HG03064 (cell line): Measurements from ENCODE around the gene ADAMTS12.
"Not testable (repeated sequence)": the region's sequence is repeated elsewhere in the genome, so short reads cannot be mapped to it uniquely, and the experiment has no call there.

Experiments
- ATAC-seq: cut with Tn5 transposase; IDR thresholded peaks from one replicate; pipeline ENCODE4 v1.9.1; 2021; ENCODE audit warnings: low read depth; ENCODE audit not compliant: unreplicated experiment

The ADAMTS12 gene

DNA sequence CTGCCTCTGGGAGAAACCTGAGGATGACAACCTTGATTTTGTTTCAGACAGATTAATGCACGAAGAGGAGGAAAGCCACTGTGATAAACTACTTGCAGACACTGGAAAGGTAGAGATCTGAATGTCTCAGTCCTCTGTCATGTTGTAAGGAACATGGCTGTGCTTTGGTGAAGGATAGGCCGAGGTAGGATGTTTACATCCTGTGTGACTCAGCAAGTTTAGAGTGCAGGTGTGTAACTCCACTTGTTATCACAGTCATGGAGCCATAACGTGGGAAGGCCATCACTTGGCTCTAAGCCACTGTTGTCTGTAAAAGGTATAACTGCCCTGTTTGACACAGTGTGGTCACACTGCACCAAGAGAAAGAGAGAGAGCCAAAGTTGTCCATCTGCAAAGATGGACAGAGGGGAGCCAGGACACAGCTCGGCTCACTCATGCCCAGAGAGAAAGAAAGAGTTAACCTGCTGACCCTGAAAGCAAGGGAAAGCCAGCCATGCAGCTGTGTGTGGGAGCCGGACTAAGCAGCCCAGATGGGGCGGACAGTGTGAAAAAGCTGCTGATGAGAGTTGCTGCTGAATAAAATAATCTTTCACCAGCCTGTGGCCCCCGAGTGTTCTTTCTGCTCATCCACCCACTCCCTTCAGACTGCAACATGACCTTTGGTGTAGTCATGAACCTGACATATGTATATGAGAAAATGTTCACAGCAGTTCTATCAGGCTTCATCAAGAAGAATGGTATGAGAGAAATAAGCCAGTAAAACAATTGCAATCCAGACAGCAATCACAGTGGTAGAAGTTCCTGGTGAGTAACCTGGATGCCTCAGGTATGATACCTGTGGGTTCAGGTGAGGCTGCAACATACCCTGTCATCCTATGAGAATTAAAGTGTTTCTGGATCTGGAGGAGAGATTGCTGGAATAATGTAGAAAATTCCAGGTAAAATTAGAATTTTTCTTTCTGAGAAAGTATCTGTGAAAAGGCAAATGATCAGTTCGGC, 335.2 kb downstream of the ADAMTS12 start:
- ATAC-seq = no peak

DNA sequence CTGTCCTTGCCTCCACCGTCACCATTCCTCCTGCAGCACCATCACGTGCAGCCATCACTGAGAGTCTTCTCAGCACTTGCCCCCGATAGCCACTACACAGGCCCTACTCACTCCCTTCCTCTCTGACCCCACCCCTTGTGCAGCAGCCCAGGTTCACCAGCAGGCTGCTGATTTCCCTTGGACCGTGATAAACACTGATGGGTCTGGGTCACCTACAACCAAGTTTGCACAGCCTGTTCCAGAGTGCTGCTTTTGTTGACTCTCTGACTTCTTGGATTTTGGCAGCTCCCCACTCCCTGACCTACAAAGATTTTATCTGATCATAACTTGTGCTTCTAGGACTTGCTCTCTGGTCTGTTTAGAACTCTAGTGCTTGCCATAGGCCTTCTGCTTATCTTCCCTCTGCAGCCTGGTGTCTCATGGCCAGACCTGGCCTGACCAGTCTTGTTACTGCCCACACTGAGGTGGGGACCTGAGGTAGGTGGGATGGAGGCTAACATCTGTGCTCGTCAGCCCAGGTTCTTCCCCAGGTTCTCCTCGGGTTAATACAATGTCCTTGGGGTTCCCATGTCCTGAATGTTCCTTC, 341.7 kb downstream of the ADAMTS12 start:
- ATAC-seq = no peak

DNA sequence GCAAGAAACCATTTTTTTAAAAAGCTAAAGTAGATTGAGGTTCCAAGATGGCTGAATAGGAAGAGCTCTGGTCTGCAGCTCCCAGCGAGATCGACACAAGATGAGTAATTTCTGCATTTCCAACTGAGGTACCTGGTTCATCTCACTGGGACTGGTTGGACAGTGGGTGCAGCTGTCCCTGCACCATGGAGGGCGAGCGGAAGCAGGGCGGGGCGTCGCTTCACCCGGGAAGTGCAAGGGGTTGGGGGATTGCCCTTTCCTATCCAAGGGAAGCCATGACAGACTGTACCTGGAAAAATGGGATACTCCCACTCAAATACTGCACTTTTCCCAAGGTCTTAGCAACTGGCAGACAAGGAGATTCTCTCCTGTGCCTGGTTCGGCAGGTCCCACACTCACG, 352.0 kb downstream of the ADAMTS12 start:
- not testable (repeated sequence) for ATAC-seq

DNA sequence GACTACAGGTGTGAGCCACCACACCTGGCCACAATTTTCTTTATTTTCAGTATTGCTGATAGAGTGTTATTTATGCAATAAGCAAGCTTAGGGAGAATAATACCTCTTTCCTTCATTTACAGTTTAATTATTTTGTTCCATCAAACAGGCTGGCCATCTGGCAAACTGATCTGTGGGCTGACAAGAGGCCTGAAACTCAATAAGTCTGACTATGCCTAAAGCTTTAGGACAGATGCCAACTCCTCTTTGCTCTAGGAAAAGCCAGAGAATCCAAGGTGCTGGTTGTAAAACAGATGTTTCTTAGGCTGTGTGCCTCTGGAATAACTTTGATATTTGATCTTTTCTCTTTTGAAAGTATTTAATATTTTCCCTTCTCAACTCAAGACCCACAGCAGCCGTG, 352.6 kb downstream of the ADAMTS12 start:
- ATAC-seq = no peak

DNA sequence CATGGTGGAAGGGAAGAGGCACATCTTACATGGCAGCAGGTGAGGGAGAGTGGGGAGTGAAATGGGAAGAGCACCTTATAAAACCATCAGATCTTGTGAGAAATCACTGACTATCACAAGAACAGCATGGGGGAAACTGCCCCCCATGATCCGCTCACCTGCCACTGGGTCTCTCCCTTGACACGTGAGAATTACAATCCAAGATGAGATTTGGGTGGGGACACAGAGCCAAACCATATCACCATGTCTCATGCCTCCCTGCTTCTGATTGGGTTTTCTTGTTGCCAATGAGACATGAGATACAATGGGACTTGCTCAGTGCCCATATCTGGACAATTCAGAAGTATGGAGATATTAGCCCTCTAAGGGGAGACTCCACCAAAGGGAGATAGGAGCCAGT, 353.6 kb downstream of the ADAMTS12 start:
- ATAC-seq = no peak

DNA sequence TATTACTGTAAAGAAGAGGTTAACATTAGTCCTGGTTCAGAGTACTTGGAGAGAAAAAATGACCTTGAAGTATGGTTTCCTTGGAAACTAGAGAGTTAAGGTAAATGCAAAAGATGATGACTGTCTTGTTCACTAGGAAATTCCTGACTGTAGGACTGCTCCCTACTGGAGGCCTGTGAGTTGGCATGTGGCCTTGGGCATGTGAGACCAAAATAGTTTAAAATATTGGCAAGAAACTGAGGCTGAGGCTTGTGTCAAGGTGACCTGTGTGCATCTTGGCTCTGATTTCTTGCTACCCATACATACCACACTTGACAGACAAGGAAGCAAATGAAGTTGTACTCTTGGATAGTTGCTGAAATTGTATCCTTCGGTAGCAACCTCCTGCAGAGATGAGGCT, 354.6 kb downstream of the ADAMTS12 start:
- no peak for ATAC-seq

DNA sequence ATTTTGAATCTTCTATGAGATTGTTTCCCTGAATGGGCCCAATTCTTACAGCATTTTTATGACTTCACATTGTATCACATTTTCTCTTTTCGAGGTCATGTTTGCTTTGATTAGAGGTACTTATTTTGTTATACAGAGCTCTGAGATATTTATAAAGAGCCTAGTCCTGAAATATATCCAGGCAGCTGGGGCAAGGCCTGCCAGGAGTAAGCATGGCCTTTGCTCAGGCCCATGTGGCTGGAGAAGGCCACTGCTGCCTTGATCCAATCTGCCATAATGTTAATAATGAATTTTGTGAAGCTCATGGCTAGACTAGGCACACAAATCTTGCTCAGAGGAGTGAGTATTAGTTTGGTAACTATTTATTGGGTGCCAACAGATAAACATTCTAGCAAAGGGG, 355.0 kb downstream of the ADAMTS12 start:
- no peak for ATAC-seq

DNA sequence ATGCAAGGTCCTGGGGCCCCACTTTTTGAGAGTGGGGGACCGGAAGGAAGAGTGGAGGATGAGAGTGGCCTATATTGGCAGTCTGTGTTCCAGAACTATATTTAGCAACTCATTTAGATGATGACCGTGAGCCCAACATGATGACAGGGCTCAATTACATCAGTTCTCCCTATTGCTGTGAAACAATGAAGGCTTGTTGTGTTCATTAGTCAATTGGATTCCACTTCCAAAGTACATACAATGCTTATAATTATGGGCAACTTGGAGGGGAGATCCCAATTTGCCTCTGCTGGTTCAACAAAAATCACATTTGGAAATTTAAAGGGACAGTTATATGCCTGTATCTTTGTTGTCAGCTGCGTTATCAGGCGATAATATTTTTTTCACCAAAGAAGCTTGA, 360.0 kb downstream of the ADAMTS12 start:
- ATAC-seq = no peak

DNA sequence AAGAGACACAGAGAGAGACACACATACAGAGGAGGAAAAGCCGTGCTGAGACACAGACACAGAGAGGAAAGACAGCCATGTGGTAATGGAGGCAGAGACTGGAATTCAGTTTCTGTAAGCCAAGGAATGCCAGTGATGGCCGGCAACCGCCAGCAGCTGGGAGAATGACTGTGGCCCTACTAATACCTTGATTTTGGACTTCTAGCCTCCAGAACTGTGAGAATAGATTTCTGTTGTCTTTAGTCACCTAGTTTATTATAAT, 360.8 kb downstream of the ADAMTS12 start:
- no peak for ATAC-seq

DNA sequence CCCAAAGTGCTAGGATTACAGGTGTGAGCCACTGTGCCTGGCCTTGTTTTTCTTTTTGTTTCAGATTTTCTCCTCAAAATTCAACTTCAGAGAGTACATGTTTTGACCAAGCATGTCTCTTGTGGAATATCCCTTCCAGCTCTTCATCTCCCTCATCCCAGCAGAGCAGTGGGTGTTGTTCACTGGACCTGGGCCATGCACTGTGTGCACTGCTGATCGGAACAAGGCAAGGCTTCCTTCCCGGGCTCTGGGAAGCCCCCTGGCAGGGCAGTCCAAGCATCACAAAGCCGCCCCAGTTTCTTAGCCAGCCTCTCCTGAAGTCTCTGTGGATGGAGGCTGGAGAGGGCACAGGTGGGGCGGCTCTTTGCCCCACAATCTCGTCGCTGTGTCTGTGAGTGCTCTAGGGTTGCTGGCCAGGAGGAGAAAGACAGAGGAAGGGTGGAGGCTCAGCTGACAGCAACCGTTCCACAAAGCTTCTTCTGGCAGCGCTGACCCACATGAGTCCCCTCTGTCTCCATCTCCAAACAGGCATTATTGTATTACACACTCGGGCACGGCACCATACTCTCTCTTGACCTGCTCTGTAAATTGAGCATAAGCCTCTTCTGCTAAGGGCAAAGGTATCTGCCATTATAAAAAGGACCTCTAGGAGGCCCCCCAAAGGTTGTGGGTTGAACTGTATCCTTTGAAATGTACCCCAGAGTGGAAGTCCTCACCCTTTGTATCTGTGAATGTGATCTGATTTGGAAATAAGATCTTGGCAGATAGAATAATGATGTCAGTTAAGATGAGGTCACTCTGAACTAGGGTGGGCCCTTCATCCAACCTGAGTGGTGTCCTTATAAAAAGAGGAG, 361.4 kb downstream of the ADAMTS12 start:
- no peak for ATAC-seq

DNA sequence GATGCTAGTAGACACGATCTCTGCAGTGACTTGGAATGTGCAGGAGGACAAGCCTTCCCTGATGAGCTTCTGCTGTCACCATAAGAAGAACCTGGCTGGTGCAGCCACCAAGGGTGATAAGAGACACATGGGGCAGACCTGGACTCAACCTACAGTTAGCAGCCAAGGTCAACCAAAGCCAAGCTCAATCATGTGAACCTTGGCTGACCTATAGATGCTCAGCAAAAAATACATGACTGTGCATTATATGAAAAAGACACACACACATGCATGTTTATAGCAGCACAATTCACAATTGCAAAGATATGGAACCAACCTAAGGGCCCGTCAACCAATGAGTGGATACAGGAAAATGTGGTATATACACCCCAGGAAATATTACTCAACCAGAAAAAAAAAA, 364.1 kb downstream of the ADAMTS12 start:
- no peak for ATAC-seq

DNA sequence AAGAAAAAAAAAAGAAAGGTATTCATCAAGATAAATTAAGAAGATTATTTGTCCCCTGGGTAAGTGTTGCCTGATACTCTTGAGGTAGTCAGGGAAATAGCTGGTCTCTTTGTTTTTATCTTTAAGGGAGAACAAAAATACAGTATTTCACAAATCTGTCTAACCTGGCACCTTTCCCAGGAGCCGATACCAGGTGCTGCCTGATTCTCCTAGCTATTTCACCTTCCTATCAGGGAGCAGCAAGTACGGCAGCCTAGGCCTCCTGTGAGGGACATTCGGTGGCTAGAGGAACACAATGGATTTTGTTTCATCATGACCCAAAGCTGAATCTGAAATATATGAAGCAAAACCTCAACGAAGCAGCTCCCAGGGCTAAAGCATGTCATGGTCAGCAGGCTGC, 365.0 kb downstream of the ADAMTS12 start:
- no peak for ATAC-seq

DNA sequence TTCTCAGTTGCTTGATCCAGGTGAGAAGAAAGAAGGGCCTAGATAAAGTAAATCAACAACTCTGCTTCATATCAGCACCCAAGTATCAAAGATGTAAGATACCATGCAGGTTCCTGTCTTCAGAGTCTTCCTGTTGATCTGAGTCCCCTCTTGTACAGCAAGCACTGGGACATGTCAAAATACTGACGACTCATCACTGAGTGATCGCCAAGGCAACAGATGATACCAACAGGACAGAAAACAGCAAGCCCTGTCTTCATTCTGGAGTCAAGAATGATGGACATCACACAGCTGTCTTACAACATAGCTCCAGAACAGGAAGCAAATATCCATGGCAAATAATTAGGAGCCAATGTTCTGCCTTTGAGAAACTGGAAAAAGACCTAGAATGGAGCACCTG, 367.3 kb downstream of the ADAMTS12 start:
- ATAC-seq = no peak

DNA sequence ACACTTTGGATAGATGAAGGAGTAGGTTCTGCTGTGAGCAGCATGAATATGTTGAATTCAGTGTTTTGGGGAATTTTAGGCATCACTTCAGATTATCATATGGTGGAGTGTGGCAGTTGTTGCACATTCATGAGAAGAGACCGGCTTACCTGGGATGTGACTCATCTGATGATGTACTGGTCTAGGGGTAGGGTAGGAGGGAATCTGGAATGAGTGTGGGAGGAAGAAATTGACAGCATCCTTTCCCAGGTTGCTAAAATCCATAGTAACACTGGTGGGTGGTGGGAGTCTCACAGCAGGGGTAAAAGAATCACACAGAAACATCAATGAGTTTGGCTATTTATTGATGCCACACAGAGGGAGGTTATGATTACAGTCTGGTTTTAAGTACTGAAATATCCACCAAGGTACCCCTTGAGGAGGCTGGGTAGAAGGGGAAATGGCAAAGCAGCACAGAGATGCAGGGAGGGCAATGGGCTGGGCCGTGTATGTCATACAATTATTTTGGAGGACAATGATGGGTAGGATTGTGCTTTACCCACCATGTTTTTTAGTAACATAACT, 368.5 kb downstream of the ADAMTS12 start:
- ATAC-seq = no peak

DNA sequence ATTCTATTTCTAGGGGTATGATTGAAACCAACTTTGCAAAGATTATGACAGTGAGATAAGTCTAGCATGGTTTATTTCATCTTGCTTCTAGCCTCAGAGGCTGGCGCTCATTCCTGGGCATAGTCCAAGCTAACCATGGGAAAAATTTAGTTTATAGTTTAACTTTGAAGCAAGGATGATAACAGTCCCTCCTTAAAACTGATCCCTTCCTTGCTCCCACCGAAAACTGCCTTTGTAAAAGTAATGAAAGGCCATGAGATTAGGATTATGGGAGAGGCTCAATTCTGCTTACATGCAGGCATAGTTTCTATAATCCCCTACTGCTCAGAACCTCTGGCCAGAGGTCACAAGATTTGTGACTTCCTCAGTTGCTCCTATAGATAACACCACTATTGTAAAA, 375.4 kb downstream of the ADAMTS12 start:
- ATAC-seq = no peak

DNA sequence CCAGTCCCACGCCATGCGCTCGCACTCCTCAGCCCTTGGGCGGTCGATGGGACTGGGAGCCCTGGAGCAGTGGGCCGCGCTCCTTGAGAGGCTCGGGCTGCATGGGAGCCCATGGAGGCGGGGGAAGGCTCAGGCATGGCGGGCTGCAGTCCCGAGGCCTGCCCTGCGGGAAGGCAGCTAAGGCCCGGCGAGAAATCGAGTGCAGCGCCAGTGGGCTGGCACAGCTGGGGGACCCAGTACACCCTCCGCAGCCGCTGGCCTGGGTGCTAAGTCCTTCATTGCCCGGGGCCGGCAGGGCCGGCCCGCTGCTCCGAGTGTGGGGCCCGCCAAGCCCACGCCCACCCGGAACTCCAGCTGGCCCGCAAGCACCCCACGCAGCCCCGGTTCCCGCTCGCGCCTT, 376.4 kb downstream of the ADAMTS12 start:
- not testable (repeated sequence) for ATAC-seq

DNA sequence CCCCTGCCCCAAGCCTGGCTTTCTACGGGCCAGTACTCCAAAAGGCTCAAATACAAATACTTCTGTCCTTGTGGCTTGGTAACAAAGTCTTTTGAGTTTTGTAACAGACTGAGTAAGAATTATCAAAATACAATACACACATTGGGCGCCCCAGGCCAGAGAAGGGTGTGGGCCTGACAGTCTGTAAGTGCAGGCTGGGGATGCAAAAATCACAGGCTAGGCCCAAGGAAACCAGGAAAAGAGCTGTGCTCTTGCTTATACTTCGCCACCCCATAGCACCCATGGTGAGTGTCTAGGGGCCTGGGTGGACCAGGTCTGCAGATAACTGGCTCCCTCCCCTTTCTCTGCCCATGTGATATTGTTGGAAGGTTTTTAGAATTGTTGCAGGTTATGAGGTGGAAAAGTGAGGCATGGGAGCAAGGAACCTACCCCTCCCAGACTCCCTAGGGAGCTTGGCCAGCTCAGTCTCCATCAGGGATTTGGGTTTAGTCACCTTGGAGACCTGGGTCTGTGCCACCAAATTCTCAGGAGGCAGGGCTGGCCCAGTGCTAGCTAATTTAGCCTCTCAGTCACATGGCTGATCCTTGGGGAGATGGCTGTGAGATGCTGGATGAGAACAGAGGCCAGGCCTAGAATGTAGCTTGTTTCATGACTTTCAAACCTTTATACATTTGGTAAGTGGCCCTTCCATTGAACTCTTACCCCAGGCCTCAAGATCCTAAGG, 378.2 kb downstream of the ADAMTS12 start:
- no peak for ATAC-seq

DNA sequence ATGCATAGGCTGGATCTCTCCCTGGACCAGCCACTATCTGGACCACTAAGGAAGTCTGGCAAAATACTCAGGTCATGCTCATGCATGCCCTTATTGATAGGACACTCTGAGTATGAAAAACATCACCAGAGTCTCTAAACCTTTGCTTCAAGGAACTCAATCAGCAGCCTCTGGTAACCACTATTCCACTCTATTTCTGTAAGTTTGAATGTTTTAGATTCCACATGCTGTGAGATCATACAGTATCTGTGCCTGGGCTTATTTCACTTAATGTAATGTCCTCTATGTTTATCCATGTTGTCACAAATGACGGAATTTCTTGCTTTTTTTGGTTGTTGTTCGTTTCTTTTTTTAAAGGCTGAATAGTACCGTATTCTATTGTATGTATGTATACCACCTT, 382.8 kb downstream of the ADAMTS12 start:
- no peak for ATAC-seq

DNA sequence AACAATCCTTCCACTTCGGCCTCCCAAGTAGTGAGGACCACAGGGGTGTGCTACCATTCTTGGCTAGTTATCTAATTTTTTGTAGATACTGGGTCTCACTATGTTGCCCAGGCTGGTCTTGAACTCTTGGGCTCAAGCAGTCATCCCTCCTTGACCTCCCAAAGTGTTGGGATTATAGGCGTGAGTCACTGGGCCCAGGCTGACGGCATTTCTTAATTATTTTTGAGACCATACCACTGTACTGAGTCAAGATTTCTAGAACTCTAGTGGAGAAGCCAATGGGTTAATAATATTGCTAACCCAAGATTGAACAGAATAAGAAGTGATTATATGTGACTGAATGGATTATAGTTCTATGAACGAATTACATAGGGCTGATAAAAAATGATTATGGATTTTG, 384.4 kb downstream of the ADAMTS12 start:
- ATAC-seq = no peak

DNA sequence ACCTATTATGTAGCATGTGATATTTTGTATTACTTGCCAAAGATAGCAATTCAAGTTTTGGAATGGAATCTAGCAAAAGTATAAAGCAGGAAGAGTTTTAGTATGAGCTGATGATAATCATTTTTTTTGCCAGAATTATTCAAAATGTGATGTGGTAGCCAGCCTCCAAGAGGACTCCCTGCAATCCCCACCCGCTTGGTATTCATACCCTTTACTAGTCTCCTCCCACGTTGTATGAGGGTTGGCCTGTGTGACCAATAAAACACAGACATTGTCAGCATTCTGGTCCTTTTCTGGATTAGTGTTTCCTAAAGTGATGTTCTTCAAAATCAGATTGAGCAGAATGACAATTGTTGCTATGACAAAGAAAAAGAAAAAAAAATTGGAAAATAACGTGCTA, 387.2 kb downstream of the ADAMTS12 start:
- ATAC-seq = no peak
